Measurements from ENCODE around the gene DHDH.

DNA sequence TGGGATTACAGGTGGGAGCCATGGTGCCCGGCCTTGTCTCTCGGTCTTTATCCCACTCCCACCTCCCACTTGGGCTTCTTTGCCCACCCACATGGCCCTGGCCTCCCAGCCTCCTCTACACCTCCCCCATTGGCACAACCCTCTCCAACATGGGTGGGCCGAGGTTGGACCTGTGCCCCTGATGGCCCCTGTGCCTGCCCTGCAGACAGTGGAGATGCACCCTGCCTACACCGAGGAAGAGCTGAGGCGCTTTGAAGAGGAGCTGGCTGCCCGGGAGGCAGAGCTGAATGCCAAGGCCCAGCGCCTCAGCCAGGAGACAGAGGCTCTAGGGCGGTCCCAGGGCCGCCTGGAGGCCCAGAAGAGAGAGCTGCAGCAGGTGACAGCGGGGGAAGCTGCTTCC lies 12.6 kb upstream of the DHDH start:
- TF ChIP-seq, protein P1, sequence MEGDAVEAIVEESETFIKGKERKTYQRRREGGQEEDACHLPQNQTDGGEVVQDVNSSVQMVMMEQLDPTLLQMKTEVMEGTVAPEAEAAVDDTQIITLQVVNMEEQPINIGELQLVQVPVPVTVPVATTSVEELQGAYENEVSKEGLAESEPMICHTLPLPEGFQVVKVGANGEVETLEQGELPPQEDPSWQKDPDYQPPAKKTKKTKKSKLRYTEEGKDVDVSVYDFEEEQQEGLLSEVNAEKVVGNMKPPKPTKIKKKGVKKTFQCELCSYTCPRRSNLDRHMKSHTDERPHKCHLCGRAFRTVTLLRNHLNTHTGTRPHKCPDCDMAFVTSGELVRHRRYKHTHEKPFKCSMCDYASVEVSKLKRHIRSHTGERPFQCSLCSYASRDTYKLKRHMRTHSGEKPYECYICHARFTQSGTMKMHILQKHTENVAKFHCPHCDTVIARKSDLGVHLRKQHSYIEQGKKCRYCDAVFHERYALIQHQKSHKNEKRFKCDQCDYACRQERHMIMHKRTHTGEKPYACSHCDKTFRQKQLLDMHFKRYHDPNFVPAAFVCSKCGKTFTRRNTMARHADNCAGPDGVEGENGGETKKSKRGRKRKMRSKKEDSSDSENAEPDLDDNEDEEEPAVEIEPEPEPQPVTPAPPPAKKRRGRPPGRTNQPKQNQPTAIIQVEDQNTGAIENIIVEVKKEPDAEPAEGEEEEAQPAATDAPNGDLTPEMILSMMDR (IDR thresholded peaks at IDR 0.05), result no peak
- no peak for TF ChIP-seq POLR2A (IDR thresholded peaks at IDR 0.05)
